ENCODE results near the gene GPR108.
"Not testable (repeated sequence)": the region's sequence is repeated elsewhere in the genome, so short reads cannot be mapped to it uniquely, and the experiment has no call there.

Gene GPR108

DNA sequence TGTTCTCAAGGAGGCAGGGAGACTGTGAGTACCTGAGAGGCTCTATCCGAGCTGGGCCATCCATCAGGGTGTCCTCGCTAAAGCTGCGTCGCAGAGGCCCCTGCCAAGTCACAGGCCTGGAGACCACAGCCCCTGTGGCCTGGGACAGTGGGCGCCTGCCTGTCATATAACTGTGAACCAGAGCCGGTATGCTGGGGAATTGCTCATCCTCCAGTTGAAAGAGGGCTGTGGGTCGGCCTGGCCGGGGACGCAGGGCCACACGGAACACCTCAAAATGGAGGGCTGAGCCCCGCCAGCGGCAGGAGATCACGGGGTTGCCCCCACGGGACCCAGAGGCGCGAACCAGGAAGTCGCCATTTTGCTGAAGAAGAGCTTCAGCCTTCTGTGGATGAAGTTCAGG, 23.2 kb upstream of the GPR108 start:
- no peak for DNase-seq

DNA sequence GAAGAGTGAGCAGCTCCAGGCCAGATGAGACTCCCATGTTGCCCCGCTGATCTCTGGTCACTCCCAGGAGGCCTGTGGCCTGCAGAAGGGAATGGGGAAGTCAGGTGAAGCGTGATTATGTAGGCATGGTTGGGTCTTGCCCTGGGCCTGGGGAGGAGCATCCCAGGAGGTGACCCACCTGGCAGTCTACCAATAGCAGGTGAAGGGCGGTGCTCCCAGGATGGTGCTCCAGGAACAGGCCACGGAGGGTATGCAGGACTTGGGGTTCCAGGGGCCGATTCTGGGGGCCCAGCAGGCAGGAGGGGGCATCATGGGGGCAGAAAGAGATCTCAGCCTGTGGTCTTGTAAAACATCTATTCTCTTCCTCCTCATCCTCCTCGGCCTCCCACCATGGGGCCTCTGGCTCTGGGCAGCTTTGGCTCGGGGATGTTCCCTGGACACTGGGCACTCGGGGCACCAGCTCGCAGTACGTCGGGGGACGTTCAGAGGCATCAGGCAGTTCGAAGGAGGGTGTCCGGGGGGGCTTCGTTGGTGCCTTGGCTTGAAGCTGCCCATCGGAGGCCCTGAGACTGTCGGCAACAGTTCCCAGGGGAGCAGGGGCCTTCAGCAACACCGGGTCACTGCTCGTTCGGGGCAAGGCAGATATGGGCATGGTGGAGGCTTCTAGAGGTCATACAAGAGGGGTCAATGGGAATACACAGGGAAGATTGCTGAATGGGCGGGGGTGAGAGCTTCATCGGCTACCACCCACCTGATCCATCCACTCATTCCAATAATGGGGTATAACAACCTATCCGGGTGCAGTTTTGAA, 17.5 kb upstream of the GPR108 start:
- DNase-seq = no peak

DNA sequence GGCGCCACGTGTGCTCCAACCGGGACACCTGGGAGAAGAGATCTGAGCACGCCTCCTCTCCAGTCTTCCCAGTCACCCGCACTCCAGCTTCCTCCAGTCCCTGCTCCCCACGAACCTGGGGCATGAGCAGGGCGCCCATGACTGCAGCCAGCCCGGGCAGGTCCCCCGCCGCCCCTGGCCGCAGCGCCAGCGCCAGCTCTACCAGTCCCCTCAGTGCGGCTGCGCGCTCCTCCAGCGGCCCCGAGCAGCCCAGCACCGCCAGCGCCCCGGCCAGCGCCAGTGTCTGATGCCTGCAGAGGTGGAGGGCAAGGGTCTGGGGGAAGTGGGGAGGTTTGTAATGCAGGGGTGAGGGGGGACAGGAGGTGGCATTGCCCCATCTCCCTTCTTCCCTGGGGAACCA, 16.8 kb upstream of the GPR108 start:
- DNase-seq = no peak

DNA sequence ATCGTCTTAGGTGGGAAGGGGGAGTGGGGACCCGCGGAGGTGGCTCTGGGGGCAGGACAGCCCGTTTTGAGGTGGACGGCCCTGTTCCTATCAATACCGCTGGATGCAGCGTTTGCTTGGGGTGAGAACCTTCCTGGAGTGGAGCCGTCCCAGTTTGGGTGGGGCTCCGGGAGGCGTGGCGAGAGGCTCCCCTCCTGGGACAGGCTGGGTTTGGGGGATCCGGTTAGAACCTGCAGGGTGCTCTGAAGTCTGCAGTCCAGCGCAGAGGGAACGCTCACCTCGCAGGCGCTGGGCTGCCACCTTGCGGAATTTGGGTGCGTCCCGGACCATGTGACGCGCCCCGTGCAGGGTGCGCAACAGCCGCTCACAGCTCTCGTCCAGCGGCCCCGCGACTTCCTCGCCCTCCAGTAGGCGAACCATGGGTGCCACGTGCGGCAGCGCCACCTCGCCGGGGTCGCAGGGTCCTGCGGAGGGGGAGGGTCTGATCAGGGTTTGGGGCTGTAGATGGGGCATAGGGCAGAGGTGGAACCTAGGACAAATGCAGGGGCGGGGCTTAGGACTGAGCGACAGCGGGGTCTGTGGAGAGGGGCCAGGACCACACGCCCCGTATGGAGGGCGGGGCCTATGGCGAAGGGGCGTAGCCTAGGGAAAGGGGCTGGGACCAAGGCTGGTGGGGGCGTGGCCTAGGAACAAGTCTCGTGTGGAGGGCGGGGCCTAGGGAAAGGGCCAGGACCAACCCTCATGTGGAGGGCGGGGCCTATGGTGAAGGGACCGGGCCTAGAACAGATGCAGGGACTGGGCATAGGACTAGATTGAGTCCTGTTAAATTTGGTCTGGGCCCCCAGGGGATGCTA, 16.0 kb upstream of the GPR108 start:
- peak; percentile 61 for DNase-seq

DNA sequence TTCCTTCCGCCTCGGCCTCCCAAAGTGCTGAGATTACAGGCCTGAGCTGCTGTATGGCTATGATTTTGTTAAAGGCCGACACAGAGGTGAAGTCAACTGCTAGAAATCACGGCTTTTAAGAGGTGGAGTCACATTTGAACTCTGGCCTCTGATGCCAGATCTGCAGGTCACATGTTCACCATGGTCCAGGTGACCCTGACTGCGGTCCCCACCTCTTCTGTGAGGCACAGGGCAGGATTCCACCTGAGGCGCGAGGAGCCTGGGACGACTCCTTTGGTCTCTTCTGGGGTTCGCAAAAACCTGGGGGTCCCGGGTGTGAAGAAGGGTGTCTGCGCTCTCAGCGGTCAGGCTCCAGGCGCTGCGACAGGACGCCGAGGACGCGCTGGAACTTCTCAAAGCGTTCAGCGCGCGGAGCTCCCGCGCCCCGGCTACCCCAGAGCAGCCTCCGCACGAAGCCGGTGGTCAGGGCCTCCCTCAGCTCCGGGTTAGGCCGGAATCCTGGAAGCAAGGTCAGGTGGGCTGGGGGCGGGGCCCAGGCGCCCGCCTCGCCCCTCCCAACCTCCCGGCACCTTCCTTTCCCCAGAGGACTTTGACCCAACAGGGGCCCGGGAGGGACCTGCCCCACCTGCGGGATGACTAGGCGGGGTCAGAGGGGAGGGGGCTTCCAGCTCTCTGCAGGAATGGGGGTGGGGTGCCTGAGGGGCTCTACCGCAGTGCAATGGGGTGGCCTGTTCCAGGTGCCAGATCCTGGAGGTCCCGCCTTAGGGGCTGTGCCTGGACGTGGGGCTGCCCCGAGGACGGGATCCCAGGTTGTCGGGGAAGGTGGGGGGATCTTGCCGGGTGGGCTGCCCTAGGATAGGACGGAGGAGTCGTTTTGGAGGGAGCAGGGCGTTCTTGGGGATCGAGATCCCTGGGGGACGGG, 15.1 kb upstream of the GPR108 start:
- no peak for DNase-seq

DNA sequence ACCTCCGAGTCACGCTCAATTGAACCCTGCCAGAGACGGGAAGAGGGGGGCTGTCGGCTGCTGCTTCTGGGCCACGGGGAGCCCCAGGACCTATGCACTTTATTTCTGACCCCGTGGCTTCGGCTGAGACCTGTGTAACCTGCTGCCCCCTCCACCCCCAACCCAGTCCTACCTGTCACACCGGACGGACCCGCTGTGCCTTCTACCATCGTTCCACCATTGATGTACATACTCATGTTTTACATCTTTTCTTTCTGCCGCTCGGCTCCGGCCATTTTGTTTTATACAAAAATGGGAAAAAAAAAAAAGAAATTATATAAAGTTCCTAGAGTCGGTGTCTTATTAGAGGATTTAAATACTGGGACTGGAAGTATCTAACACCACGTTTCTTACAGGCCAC, 13.8 kb upstream of the GPR108 start:
- DNase-seq = no peak

DNA sequence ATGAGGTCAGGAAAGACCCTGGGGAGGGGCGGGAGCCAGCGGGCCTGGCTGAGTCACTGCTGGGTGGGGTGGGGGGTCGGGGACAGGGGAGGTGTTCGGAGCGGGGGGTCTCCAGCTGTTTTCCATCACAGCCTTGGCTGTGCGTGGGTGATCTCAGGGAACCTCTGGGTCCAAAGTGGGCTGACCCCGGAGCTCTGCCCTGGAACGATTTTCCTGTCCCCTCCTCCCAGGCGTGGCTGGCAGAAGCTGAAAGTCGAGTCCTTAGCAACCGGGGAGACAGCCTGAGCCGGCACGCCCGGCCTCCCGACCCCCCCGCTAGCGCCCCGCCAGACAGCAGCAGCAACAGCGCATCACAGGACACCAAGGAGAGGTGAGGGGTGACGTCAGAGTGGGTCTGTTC, 12.7 kb upstream of the GPR108 start:
- no peak for DNase-seq

DNA sequence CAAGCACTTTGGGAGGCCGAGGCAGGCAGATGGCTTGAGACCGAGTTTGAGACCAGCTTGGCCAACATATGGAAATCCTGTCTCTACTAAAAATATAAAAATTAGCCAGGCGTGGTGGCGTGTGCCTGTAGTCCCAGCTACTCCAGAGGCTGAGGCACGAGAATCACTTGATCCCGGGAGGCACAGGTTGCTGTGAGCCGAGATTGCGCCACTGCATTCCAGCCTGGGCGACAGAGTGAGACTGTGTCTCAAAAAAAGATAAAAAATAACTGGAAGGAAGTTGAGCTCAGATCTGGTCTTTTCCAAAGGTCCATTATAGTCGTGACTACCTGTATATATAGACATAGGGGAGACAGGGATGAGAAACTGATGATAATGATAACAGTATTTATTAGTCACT, 11.2 kb upstream of the GPR108 start:
- DNase-seq = not testable (repeated sequence)

DNA sequence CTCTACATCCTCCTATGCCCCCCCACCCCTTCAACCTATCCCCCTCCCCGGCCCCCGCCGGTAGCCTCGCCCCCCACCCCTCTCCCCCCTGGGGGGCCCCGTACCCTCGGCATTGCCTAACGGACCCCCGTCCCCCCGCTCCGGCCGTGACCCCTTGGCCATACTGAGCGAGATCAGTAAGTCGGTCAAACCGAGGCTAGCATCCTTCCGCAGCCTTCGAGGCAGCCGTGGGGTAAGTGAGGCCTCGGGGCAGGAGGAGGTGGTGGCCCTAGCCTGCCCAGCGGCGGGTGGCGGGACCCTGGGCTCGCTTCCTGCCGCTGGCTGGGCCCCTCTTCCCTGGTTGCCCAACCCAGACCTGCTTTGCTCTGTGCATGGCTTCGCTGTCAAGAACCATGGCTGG, 8.6 kb upstream of the GPR108 start:
- no peak for DNase-seq

DNA sequence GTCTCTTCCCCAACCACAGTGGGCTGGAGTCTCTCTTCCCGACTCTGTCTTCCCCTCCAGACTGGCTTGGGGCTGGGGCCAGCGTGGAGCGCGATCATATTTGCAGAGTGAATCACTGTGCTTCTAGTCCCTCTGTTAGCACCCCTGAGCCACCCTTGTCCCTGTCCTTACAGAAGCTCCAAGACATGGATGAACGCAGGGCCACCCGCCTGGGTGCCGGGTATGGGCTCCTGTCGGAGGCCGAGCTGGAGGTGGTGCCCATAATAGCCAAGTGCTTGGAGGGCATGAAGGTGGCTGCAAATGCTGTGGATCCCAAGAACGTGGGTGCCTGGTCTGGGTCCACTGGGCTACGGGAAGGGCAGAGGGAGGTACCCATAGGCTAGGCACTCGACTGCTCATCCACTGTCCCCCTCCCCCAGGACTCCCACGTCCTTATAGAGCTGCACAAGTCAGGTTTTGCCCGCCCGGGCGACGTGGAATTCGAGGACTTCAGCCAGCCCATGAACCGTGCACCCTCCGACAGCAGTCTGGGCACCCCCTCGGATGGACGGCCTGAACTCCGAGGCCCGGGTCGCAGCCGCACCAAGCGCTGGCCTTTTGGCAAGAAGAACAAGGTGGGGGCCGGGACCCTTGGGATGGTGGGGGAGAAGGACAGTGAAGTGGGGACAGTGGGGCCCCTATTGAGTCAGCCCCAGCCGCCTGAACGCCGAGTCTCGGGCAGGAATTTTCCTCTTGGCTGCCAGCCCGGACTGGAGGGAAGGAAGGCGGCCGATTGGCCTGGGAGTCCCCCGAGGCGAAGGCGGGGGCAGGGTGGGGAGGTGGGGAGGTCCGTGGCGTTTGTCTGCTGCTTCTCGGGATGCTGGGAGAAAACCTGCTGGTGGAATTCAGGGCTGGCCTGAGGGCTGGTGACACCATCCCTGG, 7.3 kb upstream of the GPR108 start:
- DNase-seq = no peak

DNA sequence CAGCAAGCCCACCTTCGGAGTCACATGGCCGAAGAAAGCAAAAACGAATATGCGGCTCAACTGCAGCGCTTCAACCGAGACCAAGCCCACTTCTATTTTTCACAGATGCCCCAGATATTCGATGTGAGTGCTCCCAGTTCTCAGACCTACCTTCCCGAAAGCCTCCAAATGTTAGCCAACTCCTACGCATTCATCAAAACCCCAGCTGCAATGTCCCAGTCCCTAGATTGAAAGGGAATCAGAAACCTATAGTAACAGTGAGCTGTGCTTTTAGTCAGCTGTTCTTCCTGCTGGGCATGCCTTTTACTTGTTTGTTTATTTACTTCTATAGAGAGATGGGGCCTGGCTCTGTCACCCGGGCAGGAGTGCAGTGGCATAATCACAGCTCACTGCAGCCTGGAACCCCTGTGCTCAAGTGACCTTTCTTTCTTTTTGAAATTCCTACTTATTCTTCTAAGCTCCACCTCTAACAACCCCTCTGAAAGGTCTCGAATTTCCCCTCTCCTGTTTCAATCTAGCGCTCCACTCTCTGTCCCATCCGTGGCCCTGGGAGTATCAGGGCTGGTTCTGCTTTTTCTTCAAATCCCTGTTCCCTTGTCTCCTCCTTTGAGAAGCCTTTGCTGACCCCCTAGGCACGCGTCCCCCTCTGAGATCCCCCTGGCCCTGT, 6.5 kb upstream of the GPR108 start:
- no peak for DNase-seq

DNA sequence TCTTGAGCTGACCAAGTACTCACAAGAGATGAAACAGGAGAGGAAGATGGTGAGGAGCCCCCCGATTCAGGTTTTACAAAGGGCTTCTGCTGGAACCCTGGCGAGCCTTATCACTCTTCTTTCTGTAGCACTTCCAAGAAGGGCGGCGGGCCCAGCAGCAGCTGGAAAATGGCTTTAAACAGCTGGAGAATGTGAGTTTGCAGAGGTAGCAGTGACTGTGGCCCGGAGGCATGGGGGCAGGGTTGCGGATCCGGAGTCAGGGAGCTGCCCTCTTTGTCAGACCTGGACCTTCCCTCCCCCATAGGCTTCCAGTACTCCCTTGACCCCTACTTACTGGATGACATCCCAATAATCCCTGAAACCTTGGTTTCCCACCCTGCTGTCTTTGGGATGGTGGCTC, 5.7 kb upstream of the GPR108 start:
- no peak for DNase-seq

DNA sequence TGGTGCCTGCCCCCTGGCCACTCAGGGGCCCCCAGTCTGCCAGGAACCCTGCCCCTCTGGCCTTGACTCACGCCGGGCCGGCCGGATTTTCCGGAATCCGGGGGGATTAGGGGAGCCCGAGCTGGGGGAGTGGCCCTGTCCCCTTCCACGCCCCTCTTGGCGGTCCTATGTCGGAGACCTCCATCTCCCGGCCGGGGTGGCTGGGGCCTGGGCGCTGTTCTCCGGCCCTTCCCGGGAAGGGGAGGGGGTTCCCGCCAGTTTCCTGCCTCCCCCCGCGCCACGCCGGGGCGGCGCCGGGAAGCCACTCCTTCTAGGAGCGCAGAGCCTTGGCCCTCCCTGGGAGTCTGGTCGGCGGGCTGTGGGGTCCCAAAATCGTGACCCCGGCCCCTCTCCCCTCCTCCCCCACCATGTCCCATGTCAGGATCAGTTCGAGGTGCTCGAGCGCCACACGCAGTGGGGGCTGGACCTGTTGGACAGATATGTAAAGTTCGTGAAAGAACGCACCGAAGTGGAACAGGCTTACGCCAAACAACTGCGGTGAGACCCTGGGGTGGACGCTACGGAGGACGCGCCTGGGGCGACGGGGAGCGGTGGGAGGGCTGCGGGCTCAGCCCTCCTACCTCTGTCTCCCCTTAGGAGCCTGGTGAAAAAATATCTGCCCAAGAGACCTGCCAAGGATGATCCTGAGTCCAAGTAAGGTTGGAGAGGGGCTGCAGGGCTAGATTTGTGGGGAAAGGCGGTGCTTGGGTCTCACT, 3.4 kb upstream of the GPR108 start:
- peak; percentile 53 for DNase-seq

DNA sequence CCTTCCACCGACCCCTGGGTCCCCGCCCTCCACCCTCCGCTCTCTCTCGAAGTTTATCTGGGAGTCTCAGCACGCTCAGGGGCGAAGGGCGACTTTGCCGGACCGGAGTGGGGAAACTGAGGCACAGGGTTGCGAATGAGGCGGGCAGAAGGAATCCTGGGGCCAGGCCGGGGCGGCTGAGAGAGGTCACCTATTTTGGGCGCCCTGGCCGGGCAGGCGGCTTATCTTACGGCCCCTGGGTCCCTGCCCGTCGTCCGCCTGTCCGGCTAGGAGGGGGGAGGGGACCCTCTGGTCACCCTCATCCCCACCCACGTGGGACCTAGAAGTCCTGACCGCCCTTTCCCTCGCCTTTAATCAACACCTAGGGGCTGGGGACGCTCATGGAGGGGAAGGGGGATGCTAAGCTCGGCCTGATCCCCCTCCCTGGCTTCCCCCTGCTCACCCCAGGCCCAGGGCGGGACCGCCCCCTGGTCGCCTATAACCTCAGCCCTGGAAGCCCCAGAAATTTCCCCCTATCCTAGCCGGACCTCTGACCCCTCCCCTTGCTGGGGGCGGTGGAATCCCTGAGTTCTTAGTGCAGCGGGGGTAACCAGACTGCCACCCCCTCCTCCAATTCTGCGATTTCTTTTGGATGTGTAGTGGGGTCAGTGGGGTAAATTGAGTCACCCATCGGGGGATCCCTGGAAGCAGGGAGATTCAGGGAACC, 2.7 kb upstream of the GPR108 start:
- peak; percentile 71 for DNase-seq

DNA sequence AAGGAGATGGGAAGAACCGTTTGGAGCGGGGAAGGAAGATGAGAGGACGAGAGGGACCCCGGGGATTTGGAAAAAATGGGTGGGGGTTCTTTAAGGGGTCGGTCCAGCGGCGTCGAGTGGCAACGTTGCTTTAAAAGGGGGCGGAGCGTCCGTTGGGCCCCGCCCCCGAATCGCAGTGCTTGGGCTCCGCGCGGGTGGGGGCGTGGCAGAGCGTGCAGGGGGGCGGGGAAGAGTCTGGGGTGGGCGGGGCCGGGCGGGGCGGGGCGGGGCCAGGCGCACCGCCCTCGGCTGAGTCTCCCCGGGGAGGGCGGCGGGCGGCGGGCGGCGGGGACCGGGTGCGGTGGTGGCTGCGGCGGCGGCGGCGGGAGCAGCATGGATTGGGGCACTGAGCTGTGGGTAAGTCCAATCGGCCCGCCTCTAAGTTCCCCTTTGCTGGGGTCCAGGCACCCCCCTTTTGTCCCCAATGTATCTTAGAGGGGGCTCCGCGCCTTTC, 2.1 kb upstream of the GPR108 start, which contains the start of gene TRIP10:
Gene TRIP10, plus strand, starts transcription at position 291 of the 493 bp plus-strand sequence. Its CDS starts 82 bp downstream, at position 373.
- peak; percentile 70 for DNase-seq

DNA sequence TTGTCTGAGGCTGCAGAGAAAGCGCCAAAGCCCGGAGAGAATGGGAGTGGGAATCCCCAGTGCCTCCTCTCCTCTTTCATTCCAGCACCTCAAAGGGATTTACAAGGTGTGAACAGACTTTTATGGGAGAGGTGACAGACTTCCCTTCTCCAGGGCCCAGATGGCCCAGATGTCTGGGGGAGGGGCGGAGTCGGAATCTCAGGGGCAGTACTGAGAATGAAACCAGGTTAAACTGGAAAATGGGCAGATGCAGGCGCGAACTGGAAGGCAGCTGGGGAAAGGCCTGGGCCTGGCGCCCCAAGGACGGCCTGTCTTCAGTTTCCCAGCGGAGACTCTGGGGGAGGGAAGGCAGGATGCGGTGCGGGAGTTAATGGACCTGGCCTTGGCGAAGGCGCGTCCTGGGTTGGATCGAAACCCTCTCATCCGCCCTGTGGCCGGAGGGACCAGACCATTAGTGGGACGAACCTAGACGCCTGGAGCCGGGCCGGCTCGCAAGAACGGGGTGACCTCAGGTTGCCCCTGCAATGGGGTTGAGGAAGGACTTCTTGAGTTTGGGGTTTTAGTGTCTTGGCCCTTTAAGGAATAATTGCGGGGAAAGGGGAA, 1.5 kb upstream of the GPR108 start:
- no peak for DNase-seq

DNA sequence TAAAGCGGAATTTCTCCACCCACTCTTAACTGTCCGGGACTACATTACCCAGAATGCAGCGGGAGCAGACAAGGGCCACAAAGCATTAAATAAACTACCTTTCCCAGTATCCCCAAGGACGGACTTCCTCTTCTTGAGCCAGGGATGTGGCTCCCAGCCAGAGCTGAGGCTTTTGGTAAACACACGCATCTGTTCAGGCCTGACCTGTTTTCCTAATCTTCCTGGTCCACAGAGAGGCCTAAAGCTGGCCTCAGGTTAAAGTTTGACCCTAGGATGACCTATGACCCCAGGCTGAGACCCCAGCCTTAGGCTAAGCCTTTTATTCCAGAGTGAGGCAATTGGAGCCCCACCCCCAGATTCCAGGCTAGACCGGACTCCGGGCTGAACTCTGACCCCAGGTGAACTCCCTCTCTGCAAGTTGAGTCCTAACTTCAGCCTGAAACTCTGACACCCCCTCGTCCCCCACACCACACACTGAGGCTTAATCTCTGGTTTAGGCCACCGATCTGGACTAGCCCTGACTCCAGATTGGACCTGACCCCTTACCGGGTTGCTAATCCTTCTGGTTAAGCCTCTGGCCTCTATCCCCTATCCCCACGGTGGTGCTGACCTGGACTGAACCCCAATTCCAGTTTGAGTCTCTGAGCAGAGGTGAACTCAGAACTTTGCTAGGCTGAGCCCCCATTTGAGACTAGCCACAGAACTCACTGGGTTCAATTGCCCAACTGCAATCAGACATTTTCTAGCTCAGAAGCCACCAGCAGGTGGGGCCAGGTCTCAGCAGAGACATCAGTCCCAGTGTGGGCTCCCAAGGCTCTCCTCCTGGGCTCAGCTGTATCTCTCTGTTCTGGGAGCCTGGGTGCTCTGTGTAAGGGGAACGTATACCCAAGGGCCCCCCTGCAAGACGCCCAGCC, 750 bp upstream of the GPR108 start:
- DNase-seq = peak; percentile 66

DNA sequence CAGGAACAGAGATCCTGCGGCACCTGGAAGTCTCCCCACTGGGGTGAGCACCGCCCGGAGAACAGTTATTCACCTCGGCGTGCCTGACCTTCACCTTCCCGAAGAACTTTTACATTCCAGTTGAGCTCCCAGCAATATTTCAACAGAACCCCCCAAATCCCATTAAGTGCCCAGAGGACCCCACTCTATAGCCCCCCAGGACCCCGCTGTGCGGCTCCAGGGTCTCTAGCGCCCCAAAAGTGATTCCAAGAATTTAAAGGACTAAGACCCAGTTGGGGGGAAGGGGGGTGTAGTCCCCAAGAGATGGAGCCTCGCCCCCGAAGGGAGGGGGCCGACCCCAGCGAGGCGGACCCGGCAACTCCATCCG, 480 bp downstream of the GPR108 start:
- no peak for DNase-seq

Data from retina (tissue), 1 donor.